ENCODE data around the gene CEP104. TPM values are rescaled to one million over a fixed set of nuclear protein-coding genes. Genes with fewer than 3 reads are reported as not detected.

Gene CEP104
- total RNA-seq, 3 donors from 2014 or later: 24.0 to 33.8 (median 30.5) TPM

- intact Hi-C loops (cut with DNase I; ENCODE audit: low total_unique reads): no loop called here
- no peaks in the 10 kb centered on the region for H3K27me3 ChIP-seq
- peaks cover 9 to 22% of the 10 kb centered on the region in 2 donors for H3K4me1 ChIP-seq
- H3K9me3 ChIP-seq: no peaks in the 10 kb centered on the region
- H3K36me3 ChIP-seq: peaks cover 5% of the 10 kb centered on the region
- TF ChIP-seq CTCF (IDR thresholded peaks at IDR 0.05): no peak
- no peak for TF ChIP-seq POLR2A (IDR thresholded peaks at IDR 0.05)
- TF ChIP-seq POLR2AphosphoS5 (IDR thresholded peaks at IDR 0.05): no peak
- DNase-seq (ENCODE audit: low spot score in 2 of 2): no peak
- no peak overlapping the region for H3K27ac ChIP-seq
- H3K4me3 ChIP-seq: no peak overlapping the region
Measured at GRCh38 chr1:3790500-3790923, 66.5 kb downstream of the CEP104 start.

GRCh38 chr1:3789421-3790300 lies 67.3 kb downstream of the CEP104 start:
- H3K27ac ChIP-seq: peak overlapping the region in 1 of 2 donors; percentile 17
- TF ChIP-seq POLR2A (IDR thresholded peaks at IDR 0.05): no peak
- TF ChIP-seq POLR2AphosphoS5 (IDR thresholded peaks at IDR 0.05): no peak
- TF ChIP-seq CTCF (IDR thresholded peaks at IDR 0.05): no peak
- peaks cover 6 to 14% of the 10 kb centered on the region in 2 donors for H3K4me1 ChIP-seq
- H3K27me3 ChIP-seq: no peaks in the 10 kb centered on the region
- intact Hi-C loops (cut with DNase I; ENCODE audit: low total_unique reads): no loop called here
- no peak for DNase-seq (ENCODE audit: low spot score in 2 of 2)
- H3K9me3 ChIP-seq: no peaks in the 10 kb centered on the region
- H3K36me3 ChIP-seq: peaks cover 5% of the 10 kb centered on the region
- H3K4me3 ChIP-seq: no peak overlapping the region

- Histone ChIP-seq H3K4me1 (peaks cover 3 to 6% of the 10 kb centered on the region in 2 donors), H3K27ac (peak overlapping the region; percentile 17 to 43), H3K27me3 (no peaks in the 10 kb centered on the region), H3K4me3 (no peak overlapping the region), H3K9me3 (no peaks in the 10 kb centered on the region), H3K36me3 (peaks cover 5% of the 10 kb centered on the region)
- intact Hi-C loops (cut with DNase I; ENCODE audit: low total_unique reads): no loop called here
- DNase-seq (ENCODE audit: low spot score in 2 of 2): no peak
- TF ChIP-seq POLR2A (IDR thresholded peaks at IDR 0.05) (no peak), POLR2AphosphoS5 (IDR thresholded peaks at IDR 0.05) (no peak), CTCF (IDR thresholded peaks at IDR 0.05) (no peak)
Measured at GRCh38 chr1:3788756-3789420, 68.1 kb downstream of the CEP104 start.

- Histone ChIP-seq H3K4me3 (no peak overlapping the region), H3K36me3 (peaks cover 5% of the 10 kb centered on the region), H3K27me3 (no peaks in the 10 kb centered on the region), H3K4me1 (peaks cover 0 to 6% of the 10 kb centered on the region in 2 donors), H3K9me3 (no peaks in the 10 kb centered on the region), H3K27ac (peak overlapping the region in 1 of 2 donors; percentile 17)
- no peak for DNase-seq (ENCODE audit: low spot score in 2 of 2)
- no peak for TF ChIP-seq POLR2AphosphoS5 (IDR thresholded peaks at IDR 0.05)
- intact Hi-C loops (cut with DNase I; ENCODE audit: low total_unique reads): no loop called here
Measured at GRCh38 chr1:3787745-3788605, 69.0 kb downstream of the CEP104 start.

- H3K4me1 ChIP-seq: peaks cover 0 to 6% of the 10 kb centered on the region in 2 donors
- H3K36me3 ChIP-seq: peaks cover 5% of the 10 kb centered on the region
- H3K27me3 ChIP-seq: no peaks in the 10 kb centered on the region
- H3K9me3 ChIP-seq: no peaks in the 10 kb centered on the region
- H3K27ac ChIP-seq: no peak overlapping the region
- intact Hi-C loops (cut with DNase I; ENCODE audit: low total_unique reads): no loop called here
- DNase-seq (ENCODE audit: low spot score in 2 of 2): no peak
- no peak overlapping the region for H3K4me3 ChIP-seq
- no peak for TF ChIP-seq CTCF (IDR thresholded peaks at IDR 0.05)
- no peak for TF ChIP-seq POLR2AphosphoS5 (IDR thresholded peaks at IDR 0.05)
- no peak for TF ChIP-seq POLR2A (IDR thresholded peaks at IDR 0.05)
Measured at GRCh38 chr1:3787349-3787715, 69.7 kb downstream of the CEP104 start.
